Effector memory CD8-positive, alpha-beta T cell (primary cell): ENCODE measurements around the gene LMNTD2.
"Not testable (repeated sequence)": the region's sequence is repeated elsewhere in the genome, so short reads cannot be mapped to it uniquely, and the experiment has no call there.

Source experiments
- ATAC-seq: fragments of 150-1000 bp; cut with Tn5 transposase; replicated peaks from 2 replicates; pipeline ENCODE4 v1.10.0; 2021; ENCODE audit warnings: mild to moderate bottlenecking, moderate library complexity
- DNase-seq, 3 experiments: peaks; one replicate each; pipeline ENCODE4 v3.0.0; 2021
- H3K27ac Mint-ChIP-seq, 2 donors: one replicate each; pipeline ENCODE4 v1.8.0; 2022; ENCODE audit warnings: mild to moderate bottlenecking in 2 of 2, mixed read lengths in 2 of 2, moderate library complexity in 2 of 2
- H3K27me3 Mint-ChIP-seq, 2 donors: one replicate each; pipeline ENCODE4 v1.8.0; 2022; ENCODE audit warnings: mixed read lengths in 2 of 2
- H3K36me3 Mint-ChIP-seq: one replicate; pipeline ENCODE4 v1.8.0; 2022; ENCODE audit warnings: mild to moderate bottlenecking, moderate library complexity, mixed read lengths; ENCODE audit not compliant: insufficient read depth
- H3K4me1 Mint-ChIP-seq, 2 donors: one replicate each; pipeline ENCODE4 v1.8.0; 2022; ENCODE audit warnings: low read depth in 2 of 2, mixed read lengths in 2 of 2
- H3K4me3 Mint-ChIP-seq, 2 donors: one replicate each; pipeline ENCODE4 v1.8.0; 2022; ENCODE audit warnings: mild to moderate bottlenecking in 2 of 2, mixed read lengths in 2 of 2, moderate library complexity in 2 of 2
- H3K9me3 Mint-ChIP-seq, 2 donors: one replicate each; pipeline ENCODE4 v1.8.0; 2022; ENCODE audit warnings: mixed read lengths in 2 of 2

Gene LMNTD2

DNA sequence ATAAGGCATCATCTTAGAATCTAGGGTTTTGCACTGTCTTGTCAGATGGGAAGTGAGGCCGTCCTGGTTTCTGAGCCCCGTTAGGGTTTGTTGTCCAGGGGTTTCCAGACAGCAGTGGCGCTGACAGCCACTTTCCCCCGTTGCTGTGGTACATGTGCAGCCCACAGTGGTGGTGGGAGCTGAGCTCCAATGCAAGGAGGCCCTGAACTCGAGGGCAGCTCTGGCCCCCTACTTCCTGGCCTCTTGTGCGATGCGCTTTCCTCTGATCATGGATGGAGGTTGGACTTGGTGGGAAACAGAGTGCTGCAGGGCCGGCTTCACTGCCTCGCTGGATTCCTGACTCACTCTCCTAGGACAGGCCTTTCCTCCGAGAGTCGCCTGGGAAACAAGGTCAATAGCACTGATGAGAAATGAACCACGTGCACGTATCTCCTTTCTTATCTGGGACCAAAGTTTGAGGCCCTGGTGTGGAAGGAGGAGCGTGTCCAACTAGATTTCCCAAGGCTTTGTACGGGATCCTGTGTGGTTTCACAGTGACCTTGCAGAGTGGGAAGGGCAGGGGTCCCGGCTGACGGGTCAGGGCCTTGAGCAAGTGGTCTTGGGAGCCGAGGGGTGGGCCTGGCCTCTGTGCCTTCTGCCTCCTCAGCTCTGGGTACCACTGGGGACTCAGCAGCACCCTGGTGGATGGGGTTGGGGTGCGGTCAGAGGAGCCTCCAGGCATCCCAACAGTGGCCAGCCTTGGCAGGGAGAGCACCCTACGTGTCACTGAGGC is 19.5 kb upstream of the LMNTD2 start:
- H3K36me3 Mint-ChIP-seq, result peaks cover 55% of the 10 kb centered on the region
- H3K27ac Mint-ChIP-seq, result peak overlapping the region in 1 of 2 donors; percentile 84
- H3K4me1 Mint-ChIP-seq, result peaks cover 27 to 47% of the 10 kb centered on the region in 2 donors
- H3K9me3 Mint-ChIP-seq, result no peaks in the 10 kb centered on the region
- H3K27me3 Mint-ChIP-seq, result peaks cover 0 to 5% of the 10 kb centered on the region in 2 donors
- ATAC-seq (no peak), DNase-seq (no peak)
- peak overlapping the region; percentile 10 to 38 for H3K4me3 Mint-ChIP-seq

DNA sequence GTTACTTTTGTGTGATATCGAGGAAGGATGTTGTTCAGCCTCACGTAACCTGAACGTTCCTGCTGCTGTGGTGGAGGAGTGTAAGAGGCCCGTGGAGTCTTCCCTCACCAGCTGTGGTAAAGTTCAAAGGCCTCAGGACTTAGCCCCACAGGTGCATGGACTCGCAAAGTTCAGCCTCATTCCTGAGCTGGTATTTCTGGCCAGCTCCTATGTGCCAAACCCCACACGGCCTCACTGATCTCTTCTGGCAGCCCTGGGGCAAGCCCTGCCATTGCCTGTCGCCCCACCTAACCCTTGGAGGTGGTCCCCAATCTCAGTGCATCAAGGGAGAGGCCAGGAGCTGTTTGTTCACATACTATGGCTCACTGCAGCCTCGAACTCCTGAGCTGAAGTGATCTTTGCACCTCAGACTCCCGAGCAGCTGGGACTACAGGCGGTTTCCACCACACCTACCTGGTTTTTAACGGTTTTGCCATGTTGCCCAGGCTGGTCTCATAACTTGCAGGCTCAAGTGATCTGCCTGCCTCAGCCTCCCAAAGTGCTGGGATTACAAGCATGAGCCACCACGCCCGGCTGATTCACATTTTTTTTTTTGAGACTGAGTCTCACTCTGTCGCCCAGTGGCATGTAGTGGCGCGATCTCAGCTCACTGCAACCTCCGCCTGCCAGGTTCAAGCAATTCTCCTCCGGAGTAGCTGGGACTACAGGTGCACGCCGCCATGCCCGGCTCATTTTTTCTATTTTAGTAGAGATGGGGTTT is 17.9 kb upstream of the LMNTD2 start:
- peaks cover 33 to 50% of the 10 kb centered on the region in 2 donors for H3K4me1 Mint-ChIP-seq
- H3K27me3 Mint-ChIP-seq, result peaks cover 0 to 16% of the 10 kb centered on the region in 2 donors
- H3K36me3 Mint-ChIP-seq, result peaks cover 42% of the 10 kb centered on the region
- H3K9me3 Mint-ChIP-seq, result no peaks in the 10 kb centered on the region
- DNase-seq (no peak), ATAC-seq (no peak)
- peak overlapping the region; percentile 64 to 84 for H3K27ac Mint-ChIP-seq
- H3K4me3 Mint-ChIP-seq, result peak overlapping the region; percentile 80 to 82

DNA sequence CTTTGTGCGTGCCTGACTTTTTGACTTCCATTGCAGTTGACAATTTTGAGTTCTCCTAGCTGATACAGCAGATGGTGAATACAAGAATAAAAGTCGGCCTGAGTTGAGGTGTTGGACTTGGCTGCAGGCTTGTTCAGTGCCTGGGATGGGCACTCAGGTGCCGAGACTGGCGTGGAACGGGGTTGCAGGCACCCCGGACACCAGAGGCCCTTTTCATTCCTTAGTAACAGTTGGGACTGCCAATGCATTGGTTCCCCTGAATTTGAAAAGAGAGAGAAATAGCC is 17.0 kb upstream of the LMNTD2 start:
- peaks cover 0 to 16% of the 10 kb centered on the region in 2 donors for H3K27me3 Mint-ChIP-seq
- H3K4me1 Mint-ChIP-seq, result peaks cover 33 to 50% of the 10 kb centered on the region in 2 donors
- peak overlapping the region; percentile 80 to 82 for H3K4me3 Mint-ChIP-seq
- H3K9me3 Mint-ChIP-seq, result no peaks in the 10 kb centered on the region
- no peak for ATAC-seq
- H3K27ac Mint-ChIP-seq, result peak overlapping the region in 1 of 2 donors; percentile 86
- DNase-seq, result no peak
- H3K36me3 Mint-ChIP-seq, result peaks cover 33% of the 10 kb centered on the region

DNA sequence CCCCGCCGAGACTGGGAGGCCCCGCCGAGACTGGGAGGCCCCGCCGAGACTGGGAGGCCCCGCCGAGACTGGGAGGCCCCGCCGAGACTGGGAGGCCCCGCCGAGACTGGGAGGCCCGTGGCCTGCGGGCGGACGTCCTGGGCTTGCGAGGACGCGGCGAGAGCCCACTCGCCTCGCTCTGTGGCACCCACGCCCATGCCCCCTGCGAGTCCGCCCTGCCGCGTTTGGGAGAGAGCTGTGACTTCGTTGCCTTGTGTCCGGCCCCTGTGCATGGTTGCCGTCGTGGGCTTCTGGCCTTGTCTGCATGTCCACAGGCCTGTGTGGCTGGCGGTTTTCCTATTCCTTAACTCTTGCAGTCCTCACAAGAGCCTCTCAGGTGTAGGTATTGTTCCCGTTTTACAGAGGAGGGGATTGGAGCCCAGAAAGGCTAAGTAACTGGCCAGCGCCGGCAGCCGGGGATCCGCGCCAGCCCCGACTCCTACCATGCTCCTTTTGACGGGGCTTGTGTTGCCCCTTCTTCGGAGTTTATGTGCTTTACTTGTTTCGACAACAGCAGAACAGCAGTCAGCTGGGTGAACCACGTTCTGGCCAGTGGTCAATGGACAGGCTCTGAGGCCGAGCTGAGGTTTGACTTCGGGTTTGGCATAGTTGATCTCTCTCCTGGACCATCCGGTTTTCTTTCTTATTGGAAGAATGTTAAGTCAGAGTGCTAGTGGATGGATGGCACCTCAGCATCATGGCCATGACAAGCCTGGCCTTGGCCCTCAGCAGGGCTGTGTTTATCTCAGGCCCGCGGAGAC is 16.5 kb upstream of the LMNTD2 start:
- Mint-ChIP-seq H3K36me3 (peaks cover 27% of the 10 kb centered on the region), H3K27me3 (peaks cover 0 to 16% of the 10 kb centered on the region in 2 donors), H3K4me1 (peaks cover 33 to 50% of the 10 kb centered on the region in 2 donors), H3K4me3 (peak overlapping the region; percentile 80 to 82), H3K9me3 (no peaks in the 10 kb centered on the region), H3K27ac (peak overlapping the region in 1 of 2 donors; percentile 86)
- DNase-seq (no peak), ATAC-seq (no peak)

DNA sequence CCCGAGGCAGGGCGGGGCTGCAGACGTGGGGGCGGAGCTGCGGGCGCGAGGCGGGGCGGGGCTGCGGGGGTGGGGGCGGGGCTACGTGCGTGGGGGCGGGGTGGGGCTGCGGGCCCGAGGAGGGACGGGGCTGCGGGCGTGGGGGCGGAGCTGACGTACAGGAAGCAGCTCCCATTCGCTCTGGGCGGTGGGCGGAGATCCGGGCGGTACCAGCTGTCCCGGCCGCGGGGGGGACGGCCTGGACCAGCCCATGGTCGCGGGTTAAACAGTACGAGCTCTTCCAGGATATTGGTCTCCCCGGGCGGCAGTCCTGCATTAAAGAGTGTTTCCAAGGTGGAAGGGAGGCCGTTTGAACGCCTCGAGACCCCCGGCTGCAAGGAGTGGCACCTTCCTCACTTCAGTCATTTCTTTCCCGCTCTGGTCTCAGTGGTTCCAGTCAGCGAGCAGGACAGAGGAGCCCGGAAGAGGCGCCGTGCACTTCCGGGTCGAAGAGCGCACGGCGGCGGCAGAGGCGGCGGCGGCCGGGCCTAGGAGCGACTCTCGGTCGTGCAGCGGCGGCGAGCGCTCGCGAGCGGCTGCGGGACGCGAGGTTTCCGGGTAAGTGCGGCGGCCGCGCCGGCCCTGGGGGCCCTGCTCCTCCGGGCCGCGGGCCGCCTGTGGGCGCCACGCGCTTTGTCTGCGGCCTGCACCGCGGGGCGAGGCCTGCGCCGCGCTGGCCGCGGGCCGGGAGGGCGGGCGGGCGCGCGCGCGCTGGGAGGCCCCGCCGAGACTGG is 15.6 kb upstream of the LMNTD2 start, which contains the start of gene PHRF1:
Gene PHRF1, plus strand, starts transcription at position 475 of the 773 bp plus-strand sequence. CDS start 5,043 bp downstream, outside the sequence.
- Mint-ChIP-seq H3K27me3 (peaks cover 0 to 16% of the 10 kb centered on the region in 2 donors), H3K27ac (peak within 1 kb of the TSS; percentile 90 to 97), H3K4me1 (peaks cover 25 to 43% of the 10 kb centered on the region in 2 donors), H3K9me3 (no peaks in the 10 kb centered on the region), H3K4me3 (peak within 1 kb of the TSS; percentile 83 to 88), H3K36me3 (peaks cover 20% of the 10 kb centered on the region)
- DNase-seq (peak; percentile 93 to 96 (median 95)), ATAC-seq (peak; percentile 83)

DNA sequence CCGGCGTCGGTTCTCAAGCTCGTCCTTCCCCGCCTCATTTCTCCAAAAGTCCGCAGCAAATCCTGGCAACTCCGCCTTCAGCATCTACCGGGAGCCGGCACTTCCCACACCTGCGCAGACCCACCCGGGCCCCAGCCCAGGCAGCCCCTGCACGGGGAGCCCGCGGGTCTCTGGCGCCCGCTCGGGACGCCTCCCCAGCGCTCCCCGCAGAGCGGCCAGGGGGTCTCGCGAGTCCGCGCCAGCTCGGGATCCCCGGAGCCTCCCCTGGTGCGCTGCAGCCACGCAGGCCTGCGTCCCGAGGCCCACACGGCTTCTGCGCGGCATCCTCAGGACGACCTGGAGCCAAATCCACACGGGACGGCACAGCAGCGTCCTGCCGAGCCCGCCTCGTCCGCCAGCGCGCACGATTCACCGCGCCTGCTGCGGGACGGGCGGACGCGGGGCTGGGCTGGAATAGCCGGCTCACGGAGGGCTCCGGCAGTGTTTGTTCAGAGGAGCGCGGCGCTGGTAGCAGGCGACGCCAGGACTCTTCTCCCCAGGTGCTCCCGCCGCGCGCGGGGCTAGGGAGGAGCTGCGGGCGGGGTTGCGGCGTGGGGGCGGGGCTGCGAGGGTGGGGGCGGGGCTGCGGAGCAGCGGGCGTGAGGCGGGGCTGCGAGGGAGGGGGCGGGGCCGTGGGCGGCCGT is 14.9 kb upstream of the LMNTD2 start:
- peaks cover 22 to 41% of the 10 kb centered on the region in 2 donors for H3K4me1 Mint-ChIP-seq
- peak overlapping the region; percentile 83 to 88 for H3K4me3 Mint-ChIP-seq
- no peaks in the 10 kb centered on the region for H3K9me3 Mint-ChIP-seq
- H3K36me3 Mint-ChIP-seq, result peaks cover 22% of the 10 kb centered on the region
- H3K27me3 Mint-ChIP-seq, result peaks cover 0 to 16% of the 10 kb centered on the region in 2 donors
- ATAC-seq (peak; percentile 46), DNase-seq (no peak)
- peak overlapping the region; percentile 90 to 97 for H3K27ac Mint-ChIP-seq

DNA sequence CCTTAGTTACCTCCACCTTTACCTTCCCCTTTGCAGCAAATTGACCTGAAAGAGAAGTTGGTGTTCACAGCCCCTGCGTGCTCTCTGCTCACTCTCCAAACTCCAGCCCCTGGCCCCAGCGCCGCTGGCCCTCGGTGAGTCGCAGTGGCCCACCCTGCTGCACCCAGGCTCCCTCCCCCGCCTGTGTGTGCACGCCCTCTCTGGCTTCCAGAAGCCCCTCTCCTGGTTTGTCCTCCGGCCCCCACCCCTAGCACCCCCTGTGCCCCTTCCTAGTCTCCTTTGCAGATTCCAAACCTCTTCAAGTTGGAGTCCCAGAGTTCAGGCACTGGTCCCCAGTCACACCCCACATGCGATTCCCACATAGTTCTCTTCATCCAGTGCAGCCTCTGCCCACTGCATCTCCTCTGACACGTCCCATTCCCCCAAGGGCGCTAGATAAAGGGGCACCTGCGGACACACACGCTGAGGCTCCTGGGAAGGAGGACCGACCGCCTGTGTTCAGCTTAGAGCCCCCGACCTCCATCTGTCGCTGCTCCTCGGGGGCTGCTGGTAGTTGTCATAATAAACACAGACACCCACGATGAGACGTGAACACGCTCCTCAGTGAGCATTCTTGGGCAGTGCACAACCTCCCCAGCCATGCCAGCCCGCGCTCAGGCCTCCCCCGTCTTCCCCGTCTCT is 14.2 kb upstream of the LMNTD2 start:
- peaks cover 18 to 35% of the 10 kb centered on the region in 2 donors for H3K4me1 Mint-ChIP-seq

DNA sequence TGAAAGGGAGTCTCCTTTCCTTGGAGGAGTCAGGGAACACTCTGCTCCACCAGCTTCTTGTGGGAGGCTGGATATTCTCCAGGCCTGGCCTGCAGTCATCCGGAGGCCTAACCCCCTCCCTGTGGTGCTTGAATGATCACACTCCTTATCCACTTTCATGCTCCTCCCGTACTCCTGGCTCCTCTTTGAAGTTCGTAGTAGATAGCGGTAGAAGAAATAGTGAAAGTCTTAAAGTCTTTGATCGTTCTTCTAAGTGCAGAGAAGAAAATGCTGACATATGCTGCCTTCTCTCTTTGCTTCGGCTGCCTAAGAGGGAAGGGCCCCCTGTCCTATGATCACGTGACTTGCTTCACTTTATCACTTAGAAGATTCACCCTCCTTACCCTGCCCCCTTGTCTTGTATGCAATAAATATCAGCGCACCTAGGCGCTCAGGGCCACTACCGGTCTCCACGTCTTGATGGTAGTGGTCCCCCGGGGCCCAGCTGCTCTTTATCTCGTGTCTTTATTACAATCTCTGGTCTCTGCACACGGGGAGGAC is 13.6 kb upstream of the LMNTD2 start:
- not testable (repeated sequence) for H3K9me3 Mint-ChIP-seq, ATAC-seq, H3K27ac Mint-ChIP-seq, DNase-seq
- Mint-ChIP-seq H3K36me3 (peaks cover 20% of the 10 kb centered on the region), H3K4me1 (peaks cover 18 to 28% of the 10 kb centered on the region in 2 donors), H3K27me3 (peaks cover 0 to 16% of the 10 kb centered on the region in 2 donors), H3K4me3 (peak overlapping the region; percentile 29 to 88)

More for the DNA sequence above, 14.2 kb upstream of the LMNTD2 start:
- H3K27ac Mint-ChIP-seq, result peak overlapping the region in 1 of 2 donors; percentile 59
- DNase-seq (no peak), ATAC-seq (no peak)
- H3K36me3 Mint-ChIP-seq, result peaks cover 23% of the 10 kb centered on the region
- peak overlapping the region; percentile 83 to 88 for H3K4me3 Mint-ChIP-seq
- no peaks in the 10 kb centered on the region for H3K9me3 Mint-ChIP-seq
- peaks cover 0 to 16% of the 10 kb centered on the region in 2 donors for H3K27me3 Mint-ChIP-seq

DNA sequence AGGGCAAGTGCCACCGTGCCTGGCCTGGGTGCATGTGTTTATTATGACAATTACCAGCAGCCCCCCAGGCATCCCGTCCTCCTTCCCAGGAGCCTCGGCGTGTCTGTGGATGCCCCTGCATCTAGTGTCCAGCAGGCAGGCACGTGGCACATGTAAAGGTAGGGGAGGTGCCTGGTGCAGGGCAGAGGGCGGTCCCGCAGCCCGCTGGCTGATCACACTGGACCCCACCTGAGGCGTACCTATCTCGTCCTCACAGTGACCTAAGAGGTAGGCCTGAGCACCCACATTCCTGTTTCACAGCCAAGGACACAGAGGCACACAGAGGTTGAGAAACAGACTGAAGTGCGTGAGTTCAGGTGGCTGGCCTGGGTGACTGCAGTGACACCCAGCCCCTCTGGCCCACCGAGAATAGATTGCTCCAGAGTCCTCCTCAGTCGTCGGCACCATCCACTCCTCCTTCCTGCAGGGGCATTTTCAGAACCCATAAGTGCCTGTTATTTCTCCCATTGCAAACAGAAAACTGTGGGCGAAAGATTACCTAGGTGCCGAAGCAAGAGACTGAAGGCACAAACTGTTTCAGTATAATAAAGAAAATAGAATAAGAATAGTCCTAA is 12.7 kb upstream of the LMNTD2 start:
- H3K4me1 Mint-ChIP-seq, result peaks cover 14 to 20% of the 10 kb centered on the region in 2 donors
- ATAC-seq, result no peak
- H3K36me3 Mint-ChIP-seq, result peaks cover 18% of the 10 kb centered on the region
- no peak overlapping the region for H3K4me3 Mint-ChIP-seq
- no peak for DNase-seq
- H3K27ac Mint-ChIP-seq, result no peak overlapping the region
- no peaks in the 10 kb centered on the region for H3K9me3 Mint-ChIP-seq
- peaks cover 0 to 16% of the 10 kb centered on the region in 2 donors for H3K27me3 Mint-ChIP-seq

DNA sequence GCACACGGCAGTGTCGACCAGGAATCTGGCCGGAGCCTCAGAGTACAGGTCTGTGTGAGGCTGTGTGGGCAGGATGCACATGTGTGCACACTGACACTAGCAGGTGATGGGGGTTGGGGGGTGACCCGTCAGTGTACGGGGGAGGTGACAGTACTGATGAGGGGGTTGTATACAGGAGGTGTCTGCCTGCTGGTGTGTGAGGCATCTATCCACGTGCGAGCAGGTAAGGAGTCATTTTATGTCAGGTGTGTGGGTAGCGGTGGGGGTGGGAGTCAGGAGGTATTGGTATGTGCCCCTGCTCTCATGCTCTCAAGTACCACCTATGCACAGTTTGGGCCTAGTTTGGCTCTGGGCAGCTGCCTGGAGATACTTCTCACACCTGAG is 11.3 kb upstream of the LMNTD2 start:
- H3K27me3 Mint-ChIP-seq, result peaks cover 0 to 16% of the 10 kb centered on the region in 2 donors

DNA sequence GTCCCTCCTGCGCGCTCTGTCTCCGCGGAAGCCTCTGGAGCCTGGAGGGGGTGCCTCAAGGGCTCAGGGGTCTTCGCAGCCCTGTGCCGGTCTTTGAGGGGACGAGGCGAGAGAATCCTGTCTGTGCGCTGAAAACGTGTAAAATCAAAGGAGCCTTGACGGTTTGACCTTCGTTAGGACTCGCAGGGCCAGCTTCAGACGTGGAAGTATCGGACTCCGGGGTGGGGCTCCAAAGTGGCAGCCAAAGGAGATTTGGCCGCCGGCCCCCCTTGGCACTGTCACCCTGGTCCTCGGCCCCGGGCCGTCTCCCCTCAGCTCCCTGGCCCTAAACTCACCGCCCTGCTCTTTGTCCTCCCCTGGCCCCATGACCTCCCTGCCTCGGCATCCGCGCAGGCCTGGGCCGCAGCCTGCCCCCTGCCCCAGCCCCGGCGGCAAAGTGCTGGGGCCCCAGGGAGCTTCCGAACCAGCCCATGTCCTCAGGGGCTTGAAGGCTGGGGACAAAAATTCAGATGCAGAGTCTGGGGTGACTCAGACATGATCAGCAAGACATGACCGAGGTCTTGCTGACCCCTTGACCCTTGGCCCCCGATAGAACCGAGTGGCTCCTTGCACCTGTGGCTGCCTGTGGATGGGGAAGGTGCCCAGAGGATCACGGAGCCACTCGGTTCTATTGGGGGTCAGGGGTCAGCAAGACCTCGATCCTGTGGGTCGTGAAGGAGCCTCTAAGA is 8.8 kb upstream of the LMNTD2 start:
- H3K9me3 Mint-ChIP-seq, result no peaks in the 10 kb centered on the region
- peaks cover 18% of the 10 kb centered on the region for H3K36me3 Mint-ChIP-seq
- peak overlapping the region; percentile 66 to 74 for H3K4me3 Mint-ChIP-seq
- DNase-seq (no peak), ATAC-seq (no peak)
- no peak overlapping the region for H3K27ac Mint-ChIP-seq
- H3K27me3 Mint-ChIP-seq, result peaks cover 0 to 4% of the 10 kb centered on the region in 2 donors
- H3K4me1 Mint-ChIP-seq, result peaks cover 0 to 2% of the 10 kb centered on the region in 2 donors

More for the DNA sequence above, 11.3 kb upstream of the LMNTD2 start:
- Mint-ChIP-seq H3K36me3 (peaks cover 27% of the 10 kb centered on the region), H3K4me1 (peaks cover 8 to 9% of the 10 kb centered on the region in 2 donors), H3K9me3 (no peaks in the 10 kb centered on the region), H3K27ac (no peak overlapping the region), H3K4me3 (no peak overlapping the region)
- DNase-seq (no peak), ATAC-seq (no peak)
